HCT116 (cell line): ENCODE results near the gene MYBL2. TPM values are rescaled to one million over a fixed set of nuclear protein-coding genes. Genes with fewer than 3 reads are reported as not detected.

Experiments used
- ATAC-seq: fragments of 200-7000 bp; cut with Tn5 transposase; 2 replicates; pipeline ENCODE4 v1.9.1; 2020; ENCODE audit warnings: mild to moderate bottlenecking, moderate library complexity
- BruUV-seq: library from RNA; stranded (reverse); fragments of 400-500 nt; replicated peaks from 2 replicates; lab custom pipeline; 2021; lab: Mats Ljungman, UMichigan
- CTCF ChIA-PET: fragments of 300-600 bp; sonication (Branson Sonifier 250); formaldehyde crosslinking; loops from one replicate; lab custom pipeline; 2021; ENCODE audit warnings: antibody characterized with exemption; lab: Charles Lee
- POLR2A ChIA-PET: fragments of 300-600, 350-600 bp; sonication (Branson Sonifier 250); formaldehyde crosslinking; loops from one replicate; lab custom pipeline; 2021; ENCODE audit warnings: antibody characterized with exemption; lab: Charles Lee
- RAD21 ChIA-PET, 2 experiments: fragments of 300-600 bp; sonication (Branson Sonifier 250); formaldehyde crosslinking; loops; one replicate each; lab custom pipeline; 2023; ENCODE audit warnings: low total read pairs in 2 of 2; ENCODE audit not compliant: uncharacterized antibody in 2 of 2, unreplicated experiment in 2 of 2, low non-redundant PET in 1 of 2; lab: Charles Lee
- DNase-seq: peaks from one replicate; pipeline ENCODE4 v3.0.0-alpha.2; 2010; ENCODE audit warnings: low read depth, low spot score
- H2AFZ ChIP-seq: fragments of 200-600 bp; shearing (Covaris generic), sonication (generic); 2 replicates; pipeline ENCODE4 v1.6.1; 2017; ENCODE audit warnings: low read depth, mixed run types, mixed read lengths, antibody characterized with exemption, low read length; ENCODE audit not compliant: poor library complexity, severe bottlenecking
- H3K27ac ChIP-seq: 2 replicates; pipeline ENCODE4 v1.5.1; 2012; ENCODE audit warnings: low read depth, low read length
- H3K27me3 ChIP-seq: fragments of 200-600 bp; sonication (generic); 2 replicates; pipeline ENCODE4 v1.6.1; 2016; ENCODE audit warnings: mixed run types, low read length, mixed read lengths; ENCODE audit not compliant: insufficient read depth
- H3K36me3 ChIP-seq, 2 experiments: fragments of 200-500 bp in 1 of 2; fragments of 200-600 bp in 1 of 2; sonication (Bioruptor generic) in 1 of 2; sonication (generic) in 1 of 2; 2 replicates each; pipeline versions ENCODE4 v1.5.1 to v1.6.1; 2014 to 2016; ENCODE audit warnings: low read length in 2 of 2, inconsistent platforms in 1 of 2, mixed read lengths in 1 of 2, mixed run types in 1 of 2; ENCODE audit not compliant: insufficient read depth in 2 of 2, control insufficient read depth in 1 of 2
- H3K4me1 ChIP-seq, 2 experiments: fragments of 200-600 bp in 1 of 2; sonication (generic) in 1 of 2; 2 replicates each; pipeline versions ENCODE4 v1.5.1 to v1.6.1; 2012 to 2017; ENCODE audit warnings: low read length in 2 of 2, inconsistent platforms in 1 of 2, mild to moderate bottlenecking in 1 of 2, mixed read lengths in 1 of 2, mixed run types in 1 of 2, moderate library complexity in 1 of 2; ENCODE audit not compliant: insufficient read depth in 2 of 2, control insufficient read depth in 1 of 2
- H3K4me2 ChIP-seq: fragments of 200-600 bp; sonication (generic); 2 replicates; pipeline ENCODE4 v1.6.1; 2017; ENCODE audit warnings: mixed run types, low read length, mixed read lengths
- H3K4me3 ChIP-seq, 2 experiments: fragments of 200-600 bp in 1 of 2; sonication (generic) in 1 of 2; replicated peaks in 1 of 2; 2 replicates each; pipeline ENCODE4 v1.5.1; 2011 to 2016; ENCODE audit warnings: low read length in 2 of 2, control low read depth in 1 of 2, low read depth in 1 of 2, mild to moderate bottlenecking in 1 of 2, mixed read lengths in 1 of 2, mixed run types in 1 of 2
- H3K79me2 ChIP-seq: fragments of 200-600 bp; sonication (generic); 2 replicates; pipeline ENCODE4 v1.6.1; 2017; ENCODE audit warnings: mild to moderate bottlenecking, mixed run types, low read length, moderate library complexity, mixed read lengths; ENCODE audit not compliant: insufficient read depth
- H3K9ac ChIP-seq: fragments of 200-600 bp; sonication (generic); 2 replicates; pipeline ENCODE4 v1.6.1; 2016; ENCODE audit warnings: low read length, mixed read lengths
- H3K9me2 ChIP-seq: fragments of 200-600 bp; sonication (generic), shearing (Covaris generic); 2 replicates; pipeline ENCODE4 v1.6.1; 2017; ENCODE audit warnings: mixed run types, mild to moderate bottlenecking, moderate library complexity; ENCODE audit not compliant: insufficient read depth
- H3K9me3 ChIP-seq, 2 experiments: fragments of 200-500 bp in 1 of 2; fragments of 200-600 bp in 1 of 2; sonication (Bioruptor generic) in 1 of 2; sonication (generic) in 1 of 2; 2 replicates each; pipeline ENCODE4 v1.6.1; 2014 to 2017; ENCODE audit warnings: low read length in 2 of 2, mixed read lengths in 2 of 2, inconsistent platforms in 1 of 2, low read depth in 1 of 2, mild to moderate bottlenecking in 1 of 2, mixed run types in 1 of 2, moderate library complexity in 1 of 2; ENCODE audit not compliant: control insufficient read depth in 1 of 2, insufficient read depth in 1 of 2
- H4K20me1 ChIP-seq: fragments of 200-600 bp; sonication (generic), shearing (Covaris generic); 2 replicates; pipeline ENCODE4 v1.6.1; 2017; ENCODE audit warnings: mixed run types, mild to moderate bottlenecking, moderate library complexity; ENCODE audit not compliant: insufficient read depth
- EGR1 ChIP-seq: IDR thresholded peaks from 2 replicates; pipeline ENCODE4 v1.6.1; 2012; ENCODE audit warnings: low read depth
- EZH2phosphoT487 ChIP-seq: fragments of 200-600 bp; IDR thresholded peaks from 2 replicates; pipeline ENCODE4 v1.6.1; 2018; ENCODE audit warnings: antibody characterized with exemption, borderline replicate concordance
- RAD21 ChIP-seq: IDR thresholded peaks from 2 replicates; pipeline ENCODE4 v1.6.1; 2012; ENCODE audit warnings: low read depth, mild to moderate bottlenecking
- SIN3A ChIP-seq: IDR thresholded peaks from 2 replicates; pipeline ENCODE4 v1.6.1; 2012; ENCODE audit warnings: low read depth
- YY1 ChIP-seq: IDR thresholded peaks from 2 replicates; pipeline ENCODE4 v1.6.1; 2011; ENCODE audit warnings: low read length, low read depth, moderate library complexity, mild to moderate bottlenecking; ENCODE audit not compliant: insufficient replicate concordance; ENCODE audit errors: extremely low read depth
- intact Hi-C: fragments of 100-400 bp; cut with micrococcal nuclease; formaldehyde crosslinking; loops from 2 replicates; pipeline ENCODE4 v1.10.0; 2022
- total RNA-seq: library from RNA; stranded (reverse); gene quantifications from one replicate; pipeline ENCODE4 v1.2.1, GENCODE V29; 2021; ENCODE audit not compliant: unreplicated experiment

MYBL2 gene
- total RNA-seq, 1 experiment from 2014 or later: 92.1 TPM

DNA sequence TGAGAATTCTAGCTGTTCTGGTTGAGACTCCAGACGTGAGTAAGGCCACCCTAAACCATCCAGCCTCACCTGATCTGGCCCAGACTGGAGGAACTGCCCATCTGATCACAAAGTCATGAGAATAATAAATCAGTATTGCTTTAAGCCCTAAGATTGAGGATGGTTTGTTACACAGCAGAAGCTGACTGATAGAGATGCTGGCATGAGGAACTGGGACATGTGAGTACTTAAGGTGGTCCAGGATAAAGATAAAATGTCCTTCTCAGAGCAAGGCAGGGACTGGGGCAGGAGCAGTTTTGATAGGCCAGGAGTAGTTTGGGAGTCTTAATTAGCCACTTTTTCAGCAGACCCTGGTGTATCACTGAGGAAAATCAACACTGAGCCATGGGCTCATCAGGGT, 53.1 kb downstream of the MYBL2 start:
- CTCF ChIA-PET: no interaction called here

DNA sequence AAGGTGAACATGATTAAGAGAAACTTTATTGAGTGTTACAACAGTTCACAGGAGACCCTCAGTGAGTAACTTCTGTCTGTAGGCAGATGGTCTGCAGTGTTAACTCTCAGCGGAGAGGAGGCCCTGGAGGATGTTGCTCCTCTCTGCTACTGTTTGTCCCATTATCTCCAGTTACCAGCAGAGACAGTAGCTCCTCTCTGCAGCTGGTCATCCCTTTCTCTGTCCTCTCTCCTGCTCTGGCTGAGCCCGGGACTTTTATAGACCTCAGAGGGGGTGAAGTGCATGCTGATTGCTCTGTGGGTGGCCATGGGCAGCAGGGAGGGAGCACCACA, 54.1 kb downstream of the MYBL2 start:
- Histone ChIP-seq H2AFZ (no peak overlapping the region), H3K27ac (no peak overlapping the region), H3K27me3 (no peaks in the 10 kb centered on the region), H3K4me1 (no peaks in the 10 kb centered on the region), H3K4me3 (no peak overlapping the region), H3K79me2 (no peaks in the 10 kb centered on the region), H3K36me3 (0 out of 4 replicates have a peak, but pooled peaks cover under 1 to 5% of the 10 kb centered on the region in 2 experiments), H4K20me1 (no peaks in the 10 kb centered on the region), H3K9me2 (no peaks in the 10 kb centered on the region), H3K9me3 (no peaks in the 10 kb centered on the region), H3K4me2 (no peak overlapping the region), H3K9ac (no peak overlapping the region)
- ChIA-PET POLR2A (no interaction called here), CTCF (no interaction called here), RAD21 (no interaction called here)
- no TSS peak for BruUV-seq
- TF ChIP-seq SIN3A (no peak), YY1 (no peak)
- DNase-seq (no peak), ATAC-seq (no peak)
- intact Hi-C loops: no loop called here

More for the DNA sequence above, 53.1 kb downstream of the MYBL2 start:
- no peak overlapping the region for H3K4me2 ChIP-seq
- no peaks in the 10 kb centered on the region for H3K79me2 ChIP-seq
- intact Hi-C loops: no loop called here
- no peaks in the 10 kb centered on the region for H3K9me2 ChIP-seq
- H3K4me1 ChIP-seq: no peaks in the 10 kb centered on the region
- no peaks in the 10 kb centered on the region for H4K20me1 ChIP-seq
- BruUV-seq: no TSS peak
- ATAC-seq: no peak
- no peak overlapping the region for H3K4me3 ChIP-seq
- H3K36me3 ChIP-seq: peaks cover 7 to 8% of the 10 kb centered on the region in 2 experiments; a peak in 1 of 4 replicates
- no peaks in the 10 kb centered on the region for H3K9me3 ChIP-seq
- DNase-seq: no peak
- H3K27ac ChIP-seq: no peak overlapping the region
- H3K9ac ChIP-seq: no peak overlapping the region
- ChIA-PET RAD21 (no interaction called here), POLR2A (no interaction called here)
- H3K27me3 ChIP-seq: no peaks in the 10 kb centered on the region
- TF ChIP-seq EZH2phosphoT487: no peak
- no peak for TF ChIP-seq EGR1
- TF ChIP-seq RAD21: no peak
- no peak overlapping the region for H2AFZ ChIP-seq
